ENCODE results near the gene DNM3.

DNM3 gene

GRCh38 chr1:172221436-172221835 is 380.1 kb downstream of the DNM3 start:
- in situ Hi-C loops (cut with MboI; ENCODE audit: low pct_unique_long_range_greater_than_20kb, low sequenced_read_pairs), result no loop called here
- DNase-seq, result no peak

GRCh38 chr1:172224871-172225270 is 383.6 kb downstream of the DNM3 start:
- peak; percentile 52 for DNase-seq
- in situ Hi-C loops (cut with MboI; ENCODE audit: low pct_unique_long_range_greater_than_20kb, low sequenced_read_pairs), result no loop called here

- in situ Hi-C loops (cut with MboI; ENCODE audit: low pct_unique_long_range_greater_than_20kb, low sequenced_read_pairs), result no loop called here
- DNase-seq, result no peak
These were observed 388.6 kb downstream of the DNM3 start for GRCh38 chr1:172229942-172230341.

GRCh38 chr1:172230526-172230925 is 389.2 kb downstream of the DNM3 start:
- in situ Hi-C loops (cut with MboI; ENCODE audit: low pct_unique_long_range_greater_than_20kb, low sequenced_read_pairs), result no loop called here
- DNase-seq, result no peak

GRCh38 chr1:172236958-172237357 is 395.7 kb downstream of the DNM3 start:
- in situ Hi-C loops (cut with MboI; ENCODE audit: low pct_unique_long_range_greater_than_20kb, low sequenced_read_pairs), result no loop called here
- no peak for DNase-seq

GRCh38 chr1:172238158-172238557 is 396.9 kb downstream of the DNM3 start:
- DNase-seq, result no peak

GRCh38 chr1:172238965-172239364 is 397.7 kb downstream of the DNM3 start:
- no peak for DNase-seq
- in situ Hi-C loops (cut with MboI; ENCODE audit: low pct_unique_long_range_greater_than_20kb, low sequenced_read_pairs), result no loop called here

More at GRCh38 chr1:172238158-172238557, 396.9 kb downstream of the DNM3 start:
- in situ Hi-C loops (cut with MboI; ENCODE audit: low pct_unique_long_range_greater_than_20kb, low sequenced_read_pairs), result no loop called here

- in situ Hi-C loops (cut with MboI; ENCODE audit: low pct_unique_long_range_greater_than_20kb, low sequenced_read_pairs), result no loop called here
These were observed 398.6 kb downstream of the DNM3 start for GRCh38 chr1:172239901-172240300.

GRCh38 chr1:172241540-172241939 is 400.2 kb downstream of the DNM3 start:
- DNase-seq, result no peak
- in situ Hi-C loops (cut with MboI; ENCODE audit: low pct_unique_long_range_greater_than_20kb, low sequenced_read_pairs), result no loop called here

More at GRCh38 chr1:172239901-172240300, 398.6 kb downstream of the DNM3 start:
- DNase-seq, result no peak

GRCh38 chr1:172244865-172245264 is 403.6 kb downstream of the DNM3 start:
- DNase-seq, result no peak
- in situ Hi-C loops (cut with MboI; ENCODE audit: low pct_unique_long_range_greater_than_20kb, low sequenced_read_pairs), result no loop called here

- no peak for DNase-seq
- in situ Hi-C loops (cut with MboI; ENCODE audit: low pct_unique_long_range_greater_than_20kb, low sequenced_read_pairs), result no loop called here
These were observed 404.5 kb downstream of the DNM3 start for GRCh38 chr1:172245788-172246187.

- in situ Hi-C loops (cut with MboI; ENCODE audit: low pct_unique_long_range_greater_than_20kb, low sequenced_read_pairs), result no loop called here
- DNase-seq, result no peak
These were observed 405.5 kb downstream of the DNM3 start for GRCh38 chr1:172246521-172247390.

- in situ Hi-C loops (cut with MboI; ENCODE audit: low pct_unique_long_range_greater_than_20kb, low sequenced_read_pairs), result no loop called here
- no peak for DNase-seq
These were observed 410.2 kb downstream of the DNM3 start for GRCh38 chr1:172251486-172251885.

GRCh38 chr1:172252321-172252720 is 411.0 kb downstream of the DNM3 start:
- in situ Hi-C loops (cut with MboI; ENCODE audit: low pct_unique_long_range_greater_than_20kb, low sequenced_read_pairs), result no loop called here
- no peak for DNase-seq

- in situ Hi-C loops (cut with MboI; ENCODE audit: low pct_unique_long_range_greater_than_20kb, low sequenced_read_pairs), result no loop called here
- DNase-seq, result no peak
These were observed 411.7 kb downstream of the DNM3 start for GRCh38 chr1:172252958-172253357.

GRCh38 chr1:172254521-172255222 is 413.4 kb downstream of the DNM3 start:
- in situ Hi-C loops (cut with MboI; ENCODE audit: low pct_unique_long_range_greater_than_20kb, low sequenced_read_pairs), result no loop called here
- DNase-seq, result peak; percentile 29

GRCh38 chr1:172255223-172255560 is 413.9 kb downstream of the DNM3 start:
- DNase-seq, result no peak
- in situ Hi-C loops (cut with MboI; ENCODE audit: low pct_unique_long_range_greater_than_20kb, low sequenced_read_pairs), result no loop called here

- DNase-seq, result no peak
- in situ Hi-C loops (cut with MboI; ENCODE audit: low pct_unique_long_range_greater_than_20kb, low sequenced_read_pairs), result no loop called here
These were observed 424.6 kb downstream of the DNM3 start for GRCh38 chr1:172265905-172266304.

- no peak for DNase-seq
- in situ Hi-C loops (cut with MboI; ENCODE audit: low pct_unique_long_range_greater_than_20kb, low sequenced_read_pairs), result no loop called here
These were observed 425.4 kb downstream of the DNM3 start for GRCh38 chr1:172266528-172267174.

- no peak for DNase-seq
- in situ Hi-C loops (cut with MboI; ENCODE audit: low pct_unique_long_range_greater_than_20kb, low sequenced_read_pairs), result no loop called here
These were observed 426.9 kb downstream of the DNM3 start for GRCh38 chr1:172268237-172268636.
